RWPE2 (cell line): ENCODE results near the gene SLC25A21.
"Not testable (repeated sequence)": the region's sequence is repeated elsewhere in the genome, so short reads cannot be mapped to it uniquely, and the experiment has no call there.

Experiments
- ATAC-seq: fragments of 200-7000 bp; cut with Tn5 transposase; 3 replicates; pipeline ENCODE4 v1.9.1; 2021; ENCODE audit warnings: low read depth
- DNase-seq: peaks from one replicate; pipeline ENCODE4 v3.0.0-alpha.2; 2020; ENCODE audit warnings: low spot score
- H3K27ac ChIP-seq: fragments of 450-650 bp; 2 replicates; pipeline ENCODE4 v1.5.1; 2017; ENCODE audit warnings: mild to moderate bottlenecking; ENCODE audit not compliant: poor library complexity, severe bottlenecking
- H3K27me3 ChIP-seq: fragments of 250-450 bp; sonication (Bioruptor Pico); 2 replicates; pipeline ENCODE4 v1.5.1; 2021; ENCODE audit warnings: mild to moderate bottlenecking, moderate library complexity; ENCODE audit not compliant: insufficient read depth, poor library complexity, severe bottlenecking
- H3K36me3 ChIP-seq: fragments of 250-450 bp; sonication (Bioruptor Pico); 2 replicates; pipeline ENCODE4 v1.5.1; 2020; ENCODE audit warnings: low read depth, mild to moderate bottlenecking, moderate library complexity
- H3K4me1 ChIP-seq: fragments of 250-450 bp; sonication (Bioruptor Pico); 2 replicates; pipeline ENCODE4 v1.5.1; 2021; ENCODE audit warnings: mild to moderate bottlenecking, moderate library complexity; ENCODE audit not compliant: insufficient read depth, poor library complexity, severe bottlenecking
- H3K4me3 ChIP-seq: fragments of 250-450 bp; sonication (Bioruptor Pico); 2 replicates; pipeline ENCODE4 v1.5.1; 2021; ENCODE audit warnings: mild to moderate bottlenecking, moderate library complexity; ENCODE audit not compliant: severe bottlenecking
- H3K9me3 ChIP-seq: fragments of 250-450 bp; sonication (Bioruptor Pico); 2 replicates; pipeline ENCODE4 v1.5.1; 2021; ENCODE audit warnings: mild to moderate bottlenecking, moderate library complexity; ENCODE audit not compliant: severe bottlenecking
- TF ChIP-seq, protein P1 (sequence below): fragments of 450-650 bp; IDR thresholded peaks from one replicate; pipeline ENCODE4 v1.5.1; 2017; ENCODE audit warnings: mild to moderate bottlenecking, moderate library complexity; ENCODE audit not compliant: poor library complexity, severe bottlenecking

SLC25A21 gene

DNA sequence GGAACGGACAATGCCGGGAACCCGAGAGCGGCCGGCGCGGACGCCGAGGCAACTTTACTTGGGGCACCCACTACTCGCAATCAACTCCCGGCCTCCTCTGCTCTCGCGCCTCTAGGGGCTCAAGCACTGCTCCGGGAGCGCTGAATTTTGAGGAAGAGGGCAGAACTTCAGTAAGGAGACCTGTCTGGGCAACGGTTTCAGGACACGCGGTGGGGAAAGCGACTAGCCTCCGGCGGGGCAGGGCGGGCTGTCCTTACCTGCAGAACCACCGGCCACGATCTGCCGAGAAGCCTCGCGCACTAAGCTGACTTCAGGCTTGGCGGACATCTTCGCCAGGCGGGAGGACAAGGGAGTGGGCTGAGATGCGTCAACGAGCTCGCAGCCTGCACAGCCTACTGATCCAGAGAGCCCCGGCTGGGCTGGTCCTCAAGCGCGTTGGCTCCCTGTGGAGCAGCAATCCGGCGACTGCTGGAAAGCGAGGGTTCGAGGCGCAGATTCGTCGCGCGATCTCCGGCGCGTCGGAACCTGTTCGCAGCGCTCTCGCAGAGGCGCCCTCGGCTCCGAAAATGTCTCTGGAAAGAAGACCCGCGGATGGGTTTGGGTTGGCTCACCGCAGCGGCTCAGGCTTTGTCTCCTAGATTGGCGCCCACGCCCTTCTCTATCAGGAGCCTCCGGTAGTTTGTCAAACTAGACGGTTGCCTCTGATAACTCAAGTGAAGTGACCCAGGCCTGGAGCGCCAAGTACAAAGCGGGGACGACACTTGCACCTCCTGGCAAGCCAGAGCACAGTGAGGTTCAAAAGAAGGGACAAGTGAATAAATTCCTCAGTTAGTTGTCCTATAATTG lies at the start of gene SLC25A21:
SLC25A21 (minus strand) TSS at position 583 of the 846 bp plus-strand sequence.
- H3K4me3 ChIP-seq = peak within 1 kb of the TSS; percentile 53

DNA sequence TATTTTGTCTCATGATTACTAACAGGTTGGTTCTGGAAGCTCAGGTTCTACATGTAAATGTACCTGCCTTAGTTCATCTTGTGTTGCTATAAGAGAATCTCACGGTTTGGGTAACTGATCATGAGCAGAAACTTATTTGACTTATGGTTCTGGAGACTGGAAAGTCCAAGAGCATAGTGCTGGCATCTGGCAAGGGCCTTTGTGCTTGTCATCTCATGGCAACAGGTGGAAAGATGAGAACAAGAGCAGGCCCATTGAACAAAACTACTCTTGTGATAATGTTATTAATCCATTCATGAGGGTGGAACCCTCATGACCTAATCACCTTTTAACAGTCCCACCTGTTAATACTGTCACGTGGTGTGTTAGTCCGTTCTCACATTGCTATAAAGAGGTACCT lies 48.7 kb upstream of the SLC25A21 start:
- no peaks in the 10 kb centered on the region for H3K27me3 ChIP-seq
- peaks cover 9% of the 10 kb centered on the region for H3K9me3 ChIP-seq
- H3K36me3 ChIP-seq = no peaks in the 10 kb centered on the region
- H3K4me3 ChIP-seq = no peak overlapping the region
- peaks cover 10% of the 10 kb centered on the region for H3K4me1 ChIP-seq
- no peak for DNase-seq
- H3K27ac ChIP-seq = no peak overlapping the region
- ATAC-seq = no peak
- TF ChIP-seq, protein P1, sequence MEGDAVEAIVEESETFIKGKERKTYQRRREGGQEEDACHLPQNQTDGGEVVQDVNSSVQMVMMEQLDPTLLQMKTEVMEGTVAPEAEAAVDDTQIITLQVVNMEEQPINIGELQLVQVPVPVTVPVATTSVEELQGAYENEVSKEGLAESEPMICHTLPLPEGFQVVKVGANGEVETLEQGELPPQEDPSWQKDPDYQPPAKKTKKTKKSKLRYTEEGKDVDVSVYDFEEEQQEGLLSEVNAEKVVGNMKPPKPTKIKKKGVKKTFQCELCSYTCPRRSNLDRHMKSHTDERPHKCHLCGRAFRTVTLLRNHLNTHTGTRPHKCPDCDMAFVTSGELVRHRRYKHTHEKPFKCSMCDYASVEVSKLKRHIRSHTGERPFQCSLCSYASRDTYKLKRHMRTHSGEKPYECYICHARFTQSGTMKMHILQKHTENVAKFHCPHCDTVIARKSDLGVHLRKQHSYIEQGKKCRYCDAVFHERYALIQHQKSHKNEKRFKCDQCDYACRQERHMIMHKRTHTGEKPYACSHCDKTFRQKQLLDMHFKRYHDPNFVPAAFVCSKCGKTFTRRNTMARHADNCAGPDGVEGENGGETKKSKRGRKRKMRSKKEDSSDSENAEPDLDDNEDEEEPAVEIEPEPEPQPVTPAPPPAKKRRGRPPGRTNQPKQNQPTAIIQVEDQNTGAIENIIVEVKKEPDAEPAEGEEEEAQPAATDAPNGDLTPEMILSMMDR = no peak

More for the DNA sequence above, at the start of gene SLC25A21:
- Histone ChIP-seq H3K9me3 (no peaks in the 10 kb centered on the region), H3K27me3 (no peaks in the 10 kb centered on the region), H3K27ac (peak within 1 kb of the TSS; percentile 60), H3K4me1 (peaks cover 18% of the 10 kb centered on the region), H3K36me3 (peaks cover 6% of the 10 kb centered on the region; the same call in 1 of the 2 replicates)
- DNase-seq (peak; percentile 86), ATAC-seq (peak; percentile 91)
- TF ChIP-seq, protein P1 = peak; percentile 8

DNA sequence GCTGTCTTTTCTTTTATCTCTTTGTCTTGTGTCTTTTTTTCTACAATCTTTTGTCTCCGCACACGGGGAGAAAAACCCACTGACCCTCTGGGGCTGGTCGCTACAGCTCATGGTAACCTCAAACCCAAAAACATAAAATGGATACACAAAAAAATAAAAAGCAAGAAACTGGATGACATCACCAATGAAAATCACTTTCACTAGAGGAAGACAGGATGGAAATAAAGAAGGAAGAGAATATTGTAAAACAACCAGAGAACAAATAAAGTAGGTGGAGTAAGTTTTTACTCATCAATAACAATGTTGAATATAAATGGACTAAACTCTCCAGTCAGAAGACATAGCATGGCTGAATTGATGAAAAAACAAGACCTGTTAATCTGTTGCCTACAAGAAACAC lies 42.9 kb upstream of the SLC25A21 start:
- Histone ChIP-seq H3K27ac (no peak overlapping the region), H3K4me3 (no peak overlapping the region), H3K9me3 (no peaks in the 10 kb centered on the region), H3K36me3 (no peaks in the 10 kb centered on the region), H3K4me1 (no peaks in the 10 kb centered on the region), H3K27me3 (no peaks in the 10 kb centered on the region)
- TF ChIP-seq, protein P1 = no peak
- ATAC-seq = no peak
- DNase-seq = no peak

DNA sequence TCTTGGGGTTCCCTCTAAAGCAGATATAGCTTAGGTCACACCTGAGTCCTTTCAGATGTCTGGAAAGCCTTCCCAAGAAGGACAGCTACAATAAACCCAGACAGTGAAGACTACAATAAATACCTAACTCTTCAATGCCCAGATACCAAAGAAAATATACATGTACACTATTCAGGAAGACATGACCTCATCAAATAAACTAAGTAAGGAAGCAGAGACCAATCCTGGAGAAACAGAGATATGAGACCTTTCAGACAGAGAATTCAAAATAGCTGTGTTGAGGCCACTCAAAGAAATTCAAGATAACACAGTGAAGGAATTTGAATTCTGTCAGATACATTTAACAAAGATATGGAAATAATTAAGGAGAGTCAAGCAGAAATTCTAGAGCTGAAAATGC lies 40.6 kb upstream of the SLC25A21 start:
- Histone ChIP-seq H3K36me3 (no peaks in the 10 kb centered on the region), H3K27ac (no peak overlapping the region), H3K4me3 (no peak overlapping the region), H3K27me3 (no peaks in the 10 kb centered on the region), H3K9me3 (no peaks in the 10 kb centered on the region), H3K4me1 (no peaks in the 10 kb centered on the region)
- DNase-seq = no peak
- no peak for ATAC-seq
- TF ChIP-seq, protein P1 = no peak

DNA sequence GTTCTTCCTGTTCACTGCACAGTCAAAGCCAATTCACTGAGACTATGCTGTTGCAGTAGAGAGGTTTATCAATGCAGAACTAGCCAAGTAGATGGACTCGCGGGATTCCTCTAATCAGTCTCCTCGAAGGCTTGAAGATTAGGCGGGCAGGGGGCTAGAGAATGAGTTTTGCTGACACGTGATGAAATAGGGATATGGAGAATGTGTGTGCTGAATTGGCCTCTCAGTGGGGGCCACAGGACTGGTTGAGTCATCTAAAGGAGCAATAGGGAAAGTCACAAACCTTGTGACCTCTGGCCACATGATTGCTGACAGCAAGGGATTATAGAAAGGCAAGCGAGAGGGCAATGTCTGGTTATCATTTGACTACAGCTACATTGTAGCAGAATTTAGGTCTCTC lies 38.0 kb upstream of the SLC25A21 start:
- H3K27ac ChIP-seq = no peak overlapping the region
- peaks cover 10% of the 10 kb centered on the region for H3K9me3 ChIP-seq
- H3K4me3 ChIP-seq = no peak overlapping the region
- TF ChIP-seq, protein P1 = no peak
- DNase-seq (no peak), ATAC-seq (no peak)
- H3K4me1 ChIP-seq = no peaks in the 10 kb centered on the region
- H3K27me3 ChIP-seq = no peaks in the 10 kb centered on the region
- no peaks in the 10 kb centered on the region for H3K36me3 ChIP-seq

DNA sequence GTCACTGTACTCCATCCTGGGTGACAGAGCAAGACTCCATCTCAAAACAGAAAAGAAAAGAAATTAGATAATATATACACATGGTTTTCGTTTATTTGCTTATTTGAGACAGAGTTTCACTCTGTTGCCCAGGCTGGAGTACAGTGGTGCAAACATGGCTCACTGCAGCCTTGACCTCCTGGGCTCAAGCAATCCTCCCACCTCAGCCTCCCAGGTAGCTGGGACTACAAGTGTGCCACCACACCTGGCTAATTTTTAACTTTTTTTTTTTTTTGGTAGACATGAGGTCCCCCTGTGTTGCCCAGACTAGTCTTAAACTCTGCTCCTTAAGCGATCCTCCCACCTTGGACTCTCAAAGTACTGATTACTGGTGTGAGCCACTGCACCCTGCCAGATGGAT lies 37.2 kb upstream of the SLC25A21 start:
- H3K9me3 ChIP-seq = peaks cover 10% of the 10 kb centered on the region
- not testable (repeated sequence) for H3K4me1 ChIP-seq, ATAC-seq, H3K4me3 ChIP-seq, H3K27ac ChIP-seq, H3K27me3 ChIP-seq, DNase-seq, H3K36me3 ChIP-seq
